SK-N-SH (cell line): ENCODE results near the gene SLC47A2. TPM values are rescaled to one million over a fixed set of nuclear protein-coding genes. Genes with fewer than 3 reads are reported as not detected.

ENCODE experiments used
- CTCF ChIA-PET: fragments of 300-600, 350-600 bp; formaldehyde crosslinking; extraction: SDS; loops from one replicate; lab custom pipeline; 2021; lab: Yijun Ruan, JAX
- POLR2A ChIA-PET: fragments of 350-600 bp; sonication (Branson Sonifier 250); formaldehyde crosslinking; extraction: SDS; loops from one replicate; lab custom pipeline; 2020; ENCODE audit warnings: antibody characterized with exemption, inconsistent platforms; lab: Yijun Ruan, JAX
- DNase-seq: peaks from one replicate; pipeline ENCODE4 v3.0.0; 2012
- H2AFZ ChIP-seq: fragments of 200-600 bp; sonication (generic); 2 replicates; pipeline ENCODE4 v1.8.1; 2016; ENCODE audit warnings: antibody characterized with exemption, mild to moderate bottlenecking, low read depth
- H3F3A ChIP-seq: fragments of 200-600 bp; sonication (generic); replicated peaks from 2 replicates; pipeline ENCODE3; 2016; ENCODE audit warnings: antibody characterized with exemption, mild to moderate bottlenecking; ENCODE audit not compliant: insufficient read depth
- H3K27ac ChIP-seq, 2 experiments: fragments of 200-500 bp in 1 of 2; fragments of 200-600 bp in 1 of 2; sonication (Bioruptor generic) in 1 of 2; sonication (generic), shearing (Covaris generic) in 1 of 2; 2 replicates each; pipeline versions ENCODE4 v1.5.1 to v1.6.1; 2014 to 2016; ENCODE audit warnings: low read depth in 2 of 2, inconsistent platforms in 1 of 2, low read length in 1 of 2, mild to moderate bottlenecking in 1 of 2, mixed read lengths in 1 of 2
- H3K27me3 ChIP-seq: fragments of 200-600 bp; sonication (generic), shearing (Covaris generic); 2 replicates; pipeline ENCODE4 v1.6.1; 2016; ENCODE audit warnings: mixed run types; ENCODE audit not compliant: insufficient read depth
- H3K36me3 ChIP-seq, 2 experiments: fragments of 200-500 bp in 1 of 2; fragments of 200-600 bp in 1 of 2; sonication (Bioruptor generic) in 1 of 2; sonication (generic) in 1 of 2; replicated peaks in 1 of 2; 2 replicates each; pipeline versions ENCODE3 to v1.5.1; 2014 to 2016; ENCODE audit warnings: low read length in 1 of 2, mild to moderate bottlenecking in 1 of 2; ENCODE audit not compliant: insufficient read depth in 2 of 2, control insufficient read depth in 1 of 2
- H3K4me1 ChIP-seq, 2 experiments: fragments of 200-500 bp in 1 of 2; fragments of 200-600 bp in 1 of 2; sonication (Bioruptor generic) in 1 of 2; sonication (generic), shearing (Covaris generic) in 1 of 2; 2 replicates each; pipeline versions ENCODE4 v1.5.1 to v1.6.1; 2014 to 2016; ENCODE audit warnings: low read depth in 1 of 2, low read length in 1 of 2, mixed run types in 1 of 2; ENCODE audit not compliant: insufficient read depth in 2 of 2, control insufficient read depth in 1 of 2
- H3K4me2 ChIP-seq: fragments of 200-600 bp; sonication (generic), shearing (Covaris generic); 2 replicates; pipeline ENCODE4 v1.6.1; 2017; ENCODE audit warnings: mixed run types
- H3K4me3 ChIP-seq, 2 experiments: fragments of 200-500 bp in 1 of 2; fragments of 200-600 bp in 1 of 2; sonication (Bioruptor generic) in 1 of 2; sonication (generic), shearing (Covaris generic) in 1 of 2; 2 replicates each; pipeline versions ENCODE4 v1.5.1 to v1.8.1; 2014 to 2016; ENCODE audit warnings: low read depth in 2 of 2, inconsistent platforms in 1 of 2, low read length in 1 of 2, mild to moderate bottlenecking in 1 of 2, mixed read lengths in 1 of 2, moderate library complexity in 1 of 2
- H3K79me2 ChIP-seq: fragments of 200-600 bp; sonication (generic); 2 replicates; pipeline ENCODE4 v1.8.1; 2017; ENCODE audit warnings: mild to moderate bottlenecking; ENCODE audit not compliant: insufficient read depth
- H3K9ac ChIP-seq: fragments of 200-600 bp; sonication (generic); 2 replicates; pipeline ENCODE4 v1.6.1; 2017; ENCODE audit warnings: mixed run types
- H3K9me2 ChIP-seq: fragments of 200-600 bp; sonication (generic); 2 replicates; pipeline ENCODE4 v1.6.1; 2017; ENCODE audit warnings: mixed run types
- H3K9me3 ChIP-seq: fragments of 200-600 bp; sonication (generic); 2 replicates; pipeline ENCODE4 v1.6.1; 2017; ENCODE audit warnings: mixed run types, mild to moderate bottlenecking, moderate library complexity
- H4K20me1 ChIP-seq: fragments of 200-600 bp; sonication (generic); 2 replicates; pipeline ENCODE4 v1.6.1; 2017; ENCODE audit warnings: mild to moderate bottlenecking, mixed run types; ENCODE audit not compliant: insufficient read depth
- CHD2 ChIP-seq: fragments of 150-350 bp; IDR thresholded peaks from 2 replicates; pipeline ENCODE4 v1.6.1; 2018; ENCODE audit warnings: low read length; ENCODE audit not compliant: partially characterized antibody
- EP300 ChIP-seq, 2 experiments: IDR thresholded peaks; 2 replicates each; pipeline versions ENCODE4 v1.4.0 to v1.6.1; 2012; ENCODE audit warnings: borderline replicate concordance in 1 of 2, low read depth in 1 of 2, low read length in 1 of 2
- EZH2phosphoT487 ChIP-seq: fragments of 200-600 bp; sonication (generic); IDR thresholded peaks from 2 replicates; pipeline ENCODE4 v1.6.1; 2017; ENCODE audit warnings: low read depth, mixed run types, mild to moderate bottlenecking, antibody characterized with exemption, moderate library complexity, borderline replicate concordance
- FOSL2 ChIP-seq: IDR thresholded peaks from 2 replicates; pipeline ENCODE4 v1.4.0; 2012; ENCODE audit warnings: low read depth, mild to moderate bottlenecking, moderate library complexity, borderline replicate concordance
- FOXM1 ChIP-seq: IDR thresholded peaks from 2 replicates; pipeline ENCODE4 v1.4.0; 2012; ENCODE audit warnings: low read depth, mild to moderate bottlenecking
- GABPA ChIP-seq: IDR thresholded peaks from 2 replicates; pipeline ENCODE4 v1.4.0; 2012; ENCODE audit warnings: low read depth, mild to moderate bottlenecking
- GATA2 ChIP-seq: sonication (generic); formaldehyde crosslinking; IDR thresholded peaks from 2 replicates; pipeline ENCODE4 v1.5.0; 2020; ENCODE audit warnings: mild to moderate bottlenecking, missing genetic modification reagents
- IRF3 ChIP-seq: fragments of 150-350 bp; IDR thresholded peaks from 2 replicates; pipeline ENCODE4 v1.6.1; 2016; ENCODE audit warnings: mild to moderate bottlenecking, low read depth, low read length
- MEF2A ChIP-seq: IDR thresholded peaks from 2 replicates; pipeline ENCODE4 v1.4.0; 2012; ENCODE audit warnings: low read depth, borderline replicate concordance
- MXI1 ChIP-seq: IDR thresholded peaks from 2 replicates; pipeline ENCODE4 v1.6.1; 2012; ENCODE audit warnings: mild to moderate bottlenecking, low read depth, low read length, improper control_type of control experiment
- RAD21 ChIP-seq: IDR thresholded peaks from 2 replicates; pipeline ENCODE4 v1.6.1; 2012; ENCODE audit warnings: mild to moderate bottlenecking, low read length
- RXRA ChIP-seq: IDR thresholded peaks from 2 replicates; pipeline ENCODE4 v1.4.0; 2012; ENCODE audit warnings: low read depth, mild to moderate bottlenecking, borderline replicate concordance
- SIN3A ChIP-seq: IDR thresholded peaks from 2 replicates; pipeline ENCODE4 v1.6.1; 2012; ENCODE audit warnings: low read depth, mild to moderate bottlenecking, low read length, moderate library complexity, borderline replicate concordance
- SMC3 ChIP-seq: IDR thresholded peaks from 2 replicates; pipeline ENCODE4 v1.6.1; 2012; ENCODE audit warnings: low read depth, low read length, improper control_type of control experiment
- TEAD4 ChIP-seq: IDR thresholded peaks from 2 replicates; pipeline ENCODE4 v1.4.0; 2012; ENCODE audit warnings: mild to moderate bottlenecking, borderline replicate concordance; ENCODE audit not compliant: insufficient read depth
- USF1 ChIP-seq: IDR thresholded peaks from 2 replicates; pipeline ENCODE4 v1.4.0; 2012; ENCODE audit warnings: low read depth, borderline replicate concordance
- WGBS: methylation state at CpG from one replicate; pipeline ENCODE4 v1.1.6; 2017; ENCODE audit warnings: low lambda C conversion rate; 5-methylcytosine and 5-hydroxymethylcytosine counted together
- polyA plus RNA-seq, 3 experiments: library from polyadenylated mRNA; depleted of rRNA; stranded (reverse); fragments of >200 nt; gene quantifications; 2 replicates each; pipeline ENCODE4 v1.2.3, GENCODE V29; 2012
- TF ChIP-seq, protein P1 (sequence below): IDR thresholded peaks from 2 replicates; pipeline ENCODE4 v1.4.0; 2012; ENCODE audit warnings: low read depth
- TF ChIP-seq, protein P2 (sequence below): IDR thresholded peaks from 2 replicates; pipeline ENCODE4; 2012

Gene SLC47A2
- polyA plus RNA-seq, 1 of the 3 experiments (the other 2 are of a cell fraction), result not detected

- H3K9me2 ChIP-seq, result no peaks in the 10 kb centered on the region
- no peaks in the 10 kb centered on the region for H3K27me3 ChIP-seq
- H3K79me2 ChIP-seq, result no peaks in the 10 kb centered on the region
- no peak overlapping the region for H3K4me2 ChIP-seq
- H3K36me3 ChIP-seq, result no peaks in the 10 kb centered on the region
- H2AFZ ChIP-seq, result no peak overlapping the region
- POLR2A ChIA-PET, result no interaction called here
- TF ChIP-seq USF1, result no peak
- TF ChIP-seq EP300 (IDR thresholded peaks at IDR 0.05; ENCODE audit: borderline replicate concordance in 1 of 2, low read depth in 1 of 2, low read length in 1 of 2), result no peak
- TF ChIP-seq GABPA, result no peak
- no peak for TF ChIP-seq CHD2
- TF ChIP-seq EZH2phosphoT487, result no peak
- TF ChIP-seq IRF3, result no peak
- no peak for TF ChIP-seq MEF2A
- no peak for TF ChIP-seq RAD21
- no peak for TF ChIP-seq FOXM1
- TF ChIP-seq, protein P1, sequence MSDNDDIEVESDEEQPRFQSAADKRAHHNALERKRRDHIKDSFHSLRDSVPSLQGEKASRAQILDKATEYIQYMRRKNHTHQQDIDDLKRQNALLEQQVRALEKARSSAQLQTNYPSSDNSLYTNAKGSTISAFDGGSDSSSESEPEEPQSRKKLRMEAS, result no peak
- TF ChIP-seq, protein P2, sequence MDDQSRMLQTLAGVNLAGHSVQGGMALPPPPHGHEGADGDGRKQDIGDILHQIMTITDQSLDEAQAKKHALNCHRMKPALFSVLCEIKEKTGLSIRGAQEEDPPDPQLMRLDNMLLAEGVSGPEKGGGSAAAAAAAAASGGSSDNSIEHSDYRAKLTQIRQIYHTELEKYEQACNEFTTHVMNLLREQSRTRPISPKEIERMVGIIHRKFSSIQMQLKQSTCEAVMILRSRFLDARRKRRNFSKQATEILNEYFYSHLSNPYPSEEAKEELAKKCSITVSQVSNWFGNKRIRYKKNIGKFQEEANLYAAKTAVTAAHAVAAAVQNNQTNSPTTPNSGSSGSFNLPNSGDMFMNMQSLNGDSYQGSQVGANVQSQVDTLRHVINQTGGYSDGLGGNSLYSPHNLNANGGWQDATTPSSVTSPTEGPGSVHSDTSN, result no peak
- TF ChIP-seq RXRA, result no peak
- no peak for TF ChIP-seq FOSL2
- CTCF ChIA-PET, result interaction anchor here (0.9 to 2.1 kb wide), 3 partner anchors 41 to 186 kb away, joined by 3 to 10 read pairs (median 3); no protein-coding TSS in a partner anchor
- H3K9me3 ChIP-seq, result no peaks in the 10 kb centered on the region
- no peaks in the 10 kb centered on the region for H3F3A ChIP-seq
- DNase-seq, result no peak
- peaks cover 8 to 16% of the 10 kb centered on the region in 2 experiments; a peak in 1 of 4 replicates for H3K4me1 ChIP-seq
- H3K27ac ChIP-seq, result no peak overlapping the region
- no peaks in the 10 kb centered on the region for H4K20me1 ChIP-seq
- H3K9ac ChIP-seq, result no peak overlapping the region
- WGBS, result 75% methylated on average over 4 of the region's 4 CpGs
- no peak overlapping the region for H3K4me3 ChIP-seq
These were observed 14.2 kb downstream of the SLC47A2 start for GRCh38 chr17:19702217-19702641.

GRCh38 chr17:19686400-19687090, 29.8 kb downstream of the SLC47A2 start:
- 93% methylated on average over 2 of the region's 2 CpGs for WGBS
- no peak overlapping the region for H3K4me3 ChIP-seq
- POLR2A ChIA-PET, result no interaction called here
- no peaks in the 10 kb centered on the region for H3K79me2 ChIP-seq
- no peak overlapping the region for H3K4me2 ChIP-seq
- H3K9ac ChIP-seq, result no peak overlapping the region
- H4K20me1 ChIP-seq, result no peaks in the 10 kb centered on the region
- no peak for DNase-seq
- no peak overlapping the region for H2AFZ ChIP-seq
- no peaks in the 10 kb centered on the region for H3K27me3 ChIP-seq
- TF ChIP-seq SIN3A (no peak), GATA2 (CRISPR knock-in tag) (no peak), EZH2phosphoT487 (no peak), MXI1 (no peak), SMC3 (no peak), USF1 (no peak), TEAD4 (no peak)
- no peaks in the 10 kb centered on the region for H3F3A ChIP-seq
- H3K4me1 ChIP-seq, result no peaks in the 10 kb centered on the region
- no peaks in the 10 kb centered on the region; the same call in 1 of the 2 replicates for H3K9me3 ChIP-seq
- CTCF ChIA-PET, result interaction anchor here (1.3 kb wide), 1 partner anchor 58 kb away, joined by 3 read pairs; no protein-coding TSS in a partner anchor
- no peaks in the 10 kb centered on the region for H3K9me2 ChIP-seq
- no peak overlapping the region for H3K27ac ChIP-seq
- peaks cover 0 to 4% of the 10 kb centered on the region in 2 experiments for H3K36me3 ChIP-seq
